ENCODE results near the gene EML6. TPM values are rescaled to one million over a fixed set of nuclear protein-coding genes. Genes with fewer than 3 reads are reported as not detected.

The EML6 gene
- total and polyA plus RNA-seq, 3 donors from 2014 or later, result 7.6 to 17.3 (median 12.1) TPM

- 95 to 97% methylated on average over 5 of the region's 5 CpGs for WGBS, 2 donors
- no peak for DNase-seq
- intact Hi-C loops (cut with DNase I; ENCODE audit: low total_unique reads), result no loop called here
- Histone ChIP-seq H3K4me3 (no peak overlapping the region), H3K36me3 (ENCODE audit: low read depth, missing control alignments) (no peaks in the 10 kb centered on the region), H3K9me3 (no peaks in the 10 kb centered on the region), H3K27me3 (no peaks in the 10 kb centered on the region), H3K27ac (no peak overlapping the region), H3K4me1 (no peaks in the 10 kb centered on the region)
- TF ChIP-seq POLR2A (IDR thresholded peaks at IDR 0.05) (no peak), CTCF (IDR thresholded peaks at IDR 0.05) (no peak)
Measured at GRCh38 chr2:54834721-54835120, 111.3 kb downstream of the EML6 start.

- no peaks in the 10 kb centered on the region for H3K9me3 ChIP-seq
- 64 to 73% methylated on average over 2 to 4 of the region's 4 CpGs for WGBS, 2 donors
- no peaks in the 10 kb centered on the region for H3K4me1 ChIP-seq
- no peaks in the 10 kb centered on the region for H3K36me3 ChIP-seq (ENCODE audit: low read depth, missing control alignments)
- no peak for TF ChIP-seq CTCF (IDR thresholded peaks at IDR 0.05)
- TF ChIP-seq POLR2A (IDR thresholded peaks at IDR 0.05), result no peak
- no peaks in the 10 kb centered on the region for H3K27me3 ChIP-seq
- intact Hi-C loops (cut with DNase I; ENCODE audit: low total_unique reads), result no loop called here
- no peak overlapping the region for H3K27ac ChIP-seq
- no peak for DNase-seq
- H3K4me3 ChIP-seq, result no peak overlapping the region
Measured at GRCh38 chr2:54836477-54836876, 113.0 kb downstream of the EML6 start.

GRCh38 chr2:54838585-54839035, 115.1 kb downstream of the EML6 start:
- H3K9me3 ChIP-seq, result no peaks in the 10 kb centered on the region
- H3K4me1 ChIP-seq, result no peaks in the 10 kb centered on the region
- no peak overlapping the region for H3K4me3 ChIP-seq
- intact Hi-C loops (cut with DNase I; ENCODE audit: low total_unique reads), result no loop called here
- 29 to 38% methylated on average over 4 of the region's 4 CpGs for WGBS, 2 donors
- DNase-seq, result peak; percentile 70
- H3K36me3 ChIP-seq (ENCODE audit: low read depth, missing control alignments), result no peaks in the 10 kb centered on the region
- TF ChIP-seq POLR2A (IDR thresholded peaks at IDR 0.05) (no peak), CTCF (IDR thresholded peaks at IDR 0.05) (peak; percentile 57 to 84 (median 68))
- no peak overlapping the region for H3K27ac ChIP-seq
- H3K27me3 ChIP-seq, result no peaks in the 10 kb centered on the region

GRCh38 chr2:54839461-54840255, 116.2 kb downstream of the EML6 start:
- intact Hi-C loops (cut with DNase I; ENCODE audit: low total_unique reads), result no loop called here
- no peak for TF ChIP-seq CTCF (IDR thresholded peaks at IDR 0.05)
- no peak for TF ChIP-seq POLR2A (IDR thresholded peaks at IDR 0.05)
- H3K36me3 ChIP-seq (ENCODE audit: low read depth, missing control alignments), result no peaks in the 10 kb centered on the region
- 67 to 71% methylated on average over 6 of the region's 6 CpGs for WGBS, 2 donors
- no peak overlapping the region for H3K27ac ChIP-seq
- no peak overlapping the region for H3K4me3 ChIP-seq
- DNase-seq, result no peak
- H3K27me3 ChIP-seq, result no peaks in the 10 kb centered on the region
- no peaks in the 10 kb centered on the region for H3K9me3 ChIP-seq
- no peaks in the 10 kb centered on the region for H3K4me1 ChIP-seq
